ENCODE measurements around the gene IL17RC.
A peak's percentile ranks its signal among the peaks of the same experiment; 100 is the strongest.
"Not testable (repeated sequence)": the region's sequence is repeated elsewhere in the genome, so short reads cannot be mapped to it uniquely, and the experiment has no call there.

The IL17RC gene, protein sequence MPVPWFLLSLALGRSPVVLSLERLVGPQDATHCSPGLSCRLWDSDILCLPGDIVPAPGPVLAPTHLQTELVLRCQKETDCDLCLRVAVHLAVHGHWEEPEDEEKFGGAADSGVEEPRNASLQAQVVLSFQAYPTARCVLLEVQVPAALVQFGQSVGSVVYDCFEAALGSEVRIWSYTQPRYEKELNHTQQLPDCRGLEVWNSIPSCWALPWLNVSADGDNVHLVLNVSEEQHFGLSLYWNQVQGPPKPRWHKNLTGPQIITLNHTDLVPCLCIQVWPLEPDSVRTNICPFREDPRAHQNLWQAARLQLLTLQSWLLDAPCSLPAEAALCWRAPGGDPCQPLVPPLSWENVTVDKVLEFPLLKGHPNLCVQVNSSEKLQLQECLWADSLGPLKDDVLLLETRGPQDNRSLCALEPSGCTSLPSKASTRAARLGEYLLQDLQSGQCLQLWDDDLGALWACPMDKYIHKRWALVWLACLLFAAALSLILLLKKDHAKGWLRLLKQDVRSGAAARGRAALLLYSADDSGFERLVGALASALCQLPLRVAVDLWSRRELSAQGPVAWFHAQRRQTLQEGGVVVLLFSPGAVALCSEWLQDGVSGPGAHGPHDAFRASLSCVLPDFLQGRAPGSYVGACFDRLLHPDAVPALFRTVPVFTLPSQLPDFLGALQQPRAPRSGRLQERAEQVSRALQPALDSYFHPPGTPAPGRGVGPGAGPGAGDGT

DNA sequence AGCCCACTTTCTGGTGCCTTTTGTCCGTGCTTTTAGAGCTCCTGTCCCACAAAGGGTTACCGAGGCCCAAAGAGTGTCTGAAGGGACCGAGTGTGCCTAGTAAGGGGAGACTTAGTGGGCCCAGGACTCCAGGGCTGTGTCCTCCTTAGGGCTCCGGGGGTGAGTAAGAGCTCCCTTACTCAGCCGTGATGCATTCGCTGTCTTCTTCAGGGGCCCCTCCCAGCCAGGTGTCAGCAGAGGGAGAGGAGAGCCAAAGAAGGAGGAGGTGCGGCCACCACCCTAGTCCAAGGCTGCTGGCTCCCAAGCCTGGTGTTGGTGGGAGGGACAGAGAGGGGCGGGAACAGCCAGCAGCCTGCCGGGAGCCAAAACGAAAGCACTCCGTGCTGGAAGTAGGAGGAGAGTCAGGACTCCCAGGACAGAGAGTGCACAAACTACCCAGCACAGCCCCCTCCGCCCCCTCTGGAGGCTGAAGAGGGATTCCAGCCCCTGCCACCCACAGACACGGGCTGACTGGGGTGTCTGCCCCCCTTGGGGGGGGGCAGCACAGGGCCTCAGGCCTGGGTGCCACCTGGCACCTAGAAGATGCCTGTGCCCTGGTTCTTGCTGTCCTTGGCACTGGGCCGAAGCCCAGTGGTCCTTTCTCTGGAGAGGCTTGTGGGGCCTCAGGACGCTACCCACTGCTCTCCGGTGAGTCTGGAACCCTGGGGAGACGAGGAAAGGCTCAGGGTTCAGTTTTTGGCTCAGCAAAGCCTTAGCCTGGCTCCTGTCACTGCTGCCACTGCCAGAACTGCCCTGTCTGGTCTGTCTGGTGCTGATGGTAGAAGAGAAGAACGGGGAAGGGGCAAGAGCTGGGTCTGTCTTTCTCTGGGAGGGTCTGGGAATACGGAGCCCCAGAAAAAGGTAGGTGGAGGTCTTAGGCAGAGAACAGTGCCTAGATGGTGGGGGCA, at the start of gene IL17RC:
Gene IL17RC, plus strand, starts transcription at position 365 of the 947 bp plus-strand sequence. Its CDS starts 218 bp downstream, at position 583.
- Histone ChIP-seq H3K27ac (peak within 1 kb of the TSS; percentile 30), H3K4me3 (ENCODE audit: low read depth, low read length) (peak within 1 kb of the TSS; percentile 61), H3K36me3 (replicated peaks) (no peaks in the 10 kb centered on the region), H3K27me3 (replicated peaks) (no peaks in the 10 kb centered on the region)
- DNase-seq = peak; percentile 79
- in situ Hi-C loops (cut with HindIII; ENCODE audit: low pct_ligation_motif_present, low sequenced_read_pairs) = no loop called here
- TF ChIP-seq, protein P1, sequence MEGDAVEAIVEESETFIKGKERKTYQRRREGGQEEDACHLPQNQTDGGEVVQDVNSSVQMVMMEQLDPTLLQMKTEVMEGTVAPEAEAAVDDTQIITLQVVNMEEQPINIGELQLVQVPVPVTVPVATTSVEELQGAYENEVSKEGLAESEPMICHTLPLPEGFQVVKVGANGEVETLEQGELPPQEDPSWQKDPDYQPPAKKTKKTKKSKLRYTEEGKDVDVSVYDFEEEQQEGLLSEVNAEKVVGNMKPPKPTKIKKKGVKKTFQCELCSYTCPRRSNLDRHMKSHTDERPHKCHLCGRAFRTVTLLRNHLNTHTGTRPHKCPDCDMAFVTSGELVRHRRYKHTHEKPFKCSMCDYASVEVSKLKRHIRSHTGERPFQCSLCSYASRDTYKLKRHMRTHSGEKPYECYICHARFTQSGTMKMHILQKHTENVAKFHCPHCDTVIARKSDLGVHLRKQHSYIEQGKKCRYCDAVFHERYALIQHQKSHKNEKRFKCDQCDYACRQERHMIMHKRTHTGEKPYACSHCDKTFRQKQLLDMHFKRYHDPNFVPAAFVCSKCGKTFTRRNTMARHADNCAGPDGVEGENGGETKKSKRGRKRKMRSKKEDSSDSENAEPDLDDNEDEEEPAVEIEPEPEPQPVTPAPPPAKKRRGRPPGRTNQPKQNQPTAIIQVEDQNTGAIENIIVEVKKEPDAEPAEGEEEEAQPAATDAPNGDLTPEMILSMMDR (IDR thresholded peaks at IDR 0.05; ENCODE audit: low read depth, low read length, missing control alignments) = no peak

DNA sequence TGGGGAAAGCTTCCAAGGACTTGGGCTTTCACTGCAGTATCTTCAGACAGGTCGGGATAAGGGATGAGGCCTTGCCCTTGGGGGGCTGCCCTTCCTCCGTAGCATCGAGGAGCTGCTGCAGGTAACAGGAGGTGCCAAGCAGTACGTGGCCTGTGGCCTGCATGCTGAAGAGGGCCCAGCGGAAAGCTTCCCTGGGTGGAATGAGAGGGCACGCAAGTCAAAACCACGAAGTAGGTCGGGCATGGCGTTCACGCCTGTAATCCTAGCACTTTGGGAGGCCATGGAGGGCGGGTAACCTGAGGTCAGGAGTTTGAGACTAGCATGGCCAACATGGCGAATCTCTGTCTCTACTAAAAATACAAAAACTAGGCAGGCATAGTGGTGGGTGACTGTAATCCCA, 49.8 kb upstream of the IL17RC start:
- Histone ChIP-seq H3K27me3 (replicated peaks) (no peaks in the 10 kb centered on the region), H3K27ac (no peak overlapping the region), H3K36me3 (replicated peaks) (no peaks in the 10 kb centered on the region), H3K4me3 (ENCODE audit: low read depth, low read length) (no peak overlapping the region)
- DNase-seq = no peak
- in situ Hi-C loops (cut with HindIII; ENCODE audit: low pct_ligation_motif_present, low sequenced_read_pairs) = no loop called here
- TF ChIP-seq, protein P1 (IDR thresholded peaks at IDR 0.05; ENCODE audit: low read depth, low read length, missing control alignments) = no peak

DNA sequence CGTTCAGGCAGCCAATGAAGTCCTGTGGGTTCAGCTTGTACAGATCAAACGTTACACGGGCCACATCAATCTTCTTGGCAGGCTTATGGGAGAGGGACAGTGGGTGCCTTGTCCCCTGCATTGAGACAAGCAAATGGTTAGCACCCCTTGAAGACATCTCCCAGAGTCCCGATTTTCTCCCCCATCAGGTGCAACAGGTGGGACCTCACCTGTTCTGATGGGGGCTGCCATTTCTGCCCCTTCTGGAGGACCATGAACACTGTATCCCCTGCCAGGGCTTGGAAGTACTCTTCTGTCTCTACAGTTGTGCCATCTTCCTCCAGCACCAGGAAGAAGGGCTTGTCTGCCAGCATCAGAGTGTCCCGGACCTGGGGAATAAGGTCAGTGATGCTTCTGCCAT, 46.9 kb upstream of the IL17RC start:
- Histone ChIP-seq H3K36me3 (replicated peaks) (no peaks in the 10 kb centered on the region), H3K27ac (no peak overlapping the region), H3K4me3 (ENCODE audit: low read depth, low read length) (no peak overlapping the region), H3K27me3 (replicated peaks) (no peaks in the 10 kb centered on the region)
- in situ Hi-C loops (cut with HindIII; ENCODE audit: low pct_ligation_motif_present, low sequenced_read_pairs) = no loop called here
- no peak for DNase-seq
- TF ChIP-seq, protein P1 (IDR thresholded peaks at IDR 0.05; ENCODE audit: low read depth, low read length, missing control alignments) = no peak

DNA sequence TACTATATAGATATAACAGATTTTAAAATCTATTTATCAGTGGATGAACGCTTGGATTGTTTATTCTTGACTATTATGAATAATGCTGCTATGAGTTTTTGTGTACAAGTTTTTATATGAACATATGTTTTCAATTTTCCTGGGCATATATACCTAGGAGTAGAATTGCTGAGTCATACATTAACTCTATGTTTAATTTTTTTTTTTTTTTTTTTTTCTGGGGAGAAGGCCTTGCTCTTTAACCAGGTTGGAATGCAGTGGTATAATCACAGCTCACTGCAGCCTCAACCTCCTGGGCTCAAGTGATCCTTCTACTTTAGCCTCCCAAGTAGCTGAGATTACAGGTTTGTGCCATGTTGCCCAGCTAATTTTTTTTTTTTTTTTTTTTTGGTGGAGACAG, 45.9 kb upstream of the IL17RC start:
- Histone ChIP-seq H3K36me3 (replicated peaks) (no peaks in the 10 kb centered on the region), H3K27ac (no peak overlapping the region), H3K27me3 (replicated peaks) (no peaks in the 10 kb centered on the region), H3K4me3 (ENCODE audit: low read depth, low read length) (no peak overlapping the region)
- in situ Hi-C loops (cut with HindIII; ENCODE audit: low pct_ligation_motif_present, low sequenced_read_pairs) = no loop called here
- peak; percentile 28 for DNase-seq
- TF ChIP-seq, protein P1 (IDR thresholded peaks at IDR 0.05; ENCODE audit: low read depth, low read length, missing control alignments) = no peak

DNA sequence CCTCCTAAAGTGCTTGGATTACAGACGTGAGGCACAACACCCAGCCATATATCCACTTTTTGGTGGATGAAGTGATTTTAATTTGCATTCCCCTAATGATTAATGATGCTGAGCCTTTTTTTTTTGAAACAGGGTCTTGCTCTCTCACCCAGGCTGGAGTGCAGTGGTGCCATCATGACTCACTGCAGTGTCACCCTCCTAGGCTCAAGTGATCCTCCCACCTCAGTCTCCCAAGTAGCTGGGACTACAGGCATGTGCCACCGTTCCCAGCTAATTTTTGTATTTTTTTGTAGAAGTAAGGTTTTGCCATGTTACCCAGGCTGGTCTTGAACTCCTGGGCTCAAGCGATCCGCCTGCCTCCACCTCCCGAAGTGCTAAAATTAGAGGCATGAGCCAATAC, 44.8 kb upstream of the IL17RC start:
- in situ Hi-C loops (cut with HindIII; ENCODE audit: low pct_ligation_motif_present, low sequenced_read_pairs); DNase-seq; H3K27ac ChIP-seq: not testable (repeated sequence)

More for the DNA sequence above, 44.8 kb upstream of the IL17RC start:
- H3K4me3 ChIP-seq (ENCODE audit: low read depth, low read length); H3K36me3 ChIP-seq (replicated peaks); H3K27me3 ChIP-seq (replicated peaks): not testable (repeated sequence)

Measured in brain microvascular endothelial cell (primary cell).